Measurements from ENCODE around the gene WDR70. TPM values are rescaled to one million over a fixed set of nuclear protein-coding genes. Genes with fewer than 3 reads are reported as not detected.
"Not testable (repeated sequence)": the region's sequence is repeated elsewhere in the genome, so short reads cannot be mapped to it uniquely, and the experiment has no call there.

WDR70 gene
- total RNA-seq, 1 donor from 2014 or later = 18.7 TPM

- no peak overlapping the region for H3K4me3 ChIP-seq
- H3K4me1 ChIP-seq = no peaks in the 10 kb centered on the region
- H3K9me3 ChIP-seq (replicated peaks) = no peaks in the 10 kb centered on the region
- H3K27me3 ChIP-seq (ENCODE audit: low read depth) = no peaks in the 10 kb centered on the region
- no peak for TF ChIP-seq CTCF (IDR thresholded peaks at IDR 0.05; ENCODE audit: borderline replicate concordance)
- no peak overlapping the region for H3K27ac ChIP-seq (replicated peaks)
- intact Hi-C loops (cut with micrococcal nuclease) = no loop called here
- no peaks in the 10 kb centered on the region for H3K36me3 ChIP-seq
- DNase-seq = no peak
Measured at GRCh38 chr5:37787742-37788141, 408.6 kb downstream of the WDR70 start.

- intact Hi-C loops (cut with micrococcal nuclease) = no loop called here
- H3K27me3 ChIP-seq (ENCODE audit: low read depth) = no peaks in the 10 kb centered on the region
- TF ChIP-seq CTCF (IDR thresholded peaks at IDR 0.05; ENCODE audit: borderline replicate concordance) = no peak
- no peak for DNase-seq
- H3K4me1 ChIP-seq = no peaks in the 10 kb centered on the region
- peaks cover 19% of the 10 kb centered on the region for H3K9me3 ChIP-seq (replicated peaks)
- no peaks in the 10 kb centered on the region for H3K36me3 ChIP-seq
- no peak overlapping the region for H3K4me3 ChIP-seq
- no peak overlapping the region for H3K27ac ChIP-seq (replicated peaks)
Measured at GRCh38 chr5:37789991-37790390, 410.9 kb downstream of the WDR70 start.

GRCh38 chr5:37791321-37791720 lies 412.2 kb downstream of the WDR70 start:
- H3K4me1 ChIP-seq = no peaks in the 10 kb centered on the region
- H3K4me3 ChIP-seq = no peak overlapping the region
- H3K27ac ChIP-seq (replicated peaks) = no peak overlapping the region
- no peak for DNase-seq
- intact Hi-C loops (cut with micrococcal nuclease) = no loop called here
- H3K27me3 ChIP-seq (ENCODE audit: low read depth) = no peaks in the 10 kb centered on the region
- H3K36me3 ChIP-seq = no peaks in the 10 kb centered on the region
- no peak for TF ChIP-seq CTCF (IDR thresholded peaks at IDR 0.05; ENCODE audit: borderline replicate concordance)
- H3K9me3 ChIP-seq (replicated peaks) = peaks cover 32% of the 10 kb centered on the region

GRCh38 chr5:37792975-37793631 lies 414.0 kb downstream of the WDR70 start:
- intact Hi-C loops (cut with micrococcal nuclease) = no loop called here
- Histone ChIP-seq H3K4me3 (no peak overlapping the region), H3K4me1 (no peaks in the 10 kb centered on the region), H3K27ac (replicated peaks) (no peak overlapping the region), H3K9me3 (replicated peaks) (peaks cover 39% of the 10 kb centered on the region), H3K27me3 (ENCODE audit: low read depth) (no peaks in the 10 kb centered on the region), H3K36me3 (no peaks in the 10 kb centered on the region)
- no peak for DNase-seq
- TF ChIP-seq CTCF (IDR thresholded peaks at IDR 0.05; ENCODE audit: borderline replicate concordance) = no peak

GRCh38 chr5:37795292-37795691 lies 416.2 kb downstream of the WDR70 start:
- H3K27ac ChIP-seq (replicated peaks); H3K36me3 ChIP-seq; H3K4me3 ChIP-seq; DNase-seq; intact Hi-C loops (cut with micrococcal nuclease); H3K27me3 ChIP-seq (ENCODE audit: low read depth); H3K4me1 ChIP-seq: not testable (repeated sequence)
- H3K9me3 ChIP-seq (replicated peaks) = peaks cover 42% of the 10 kb centered on the region

- intact Hi-C loops (cut with micrococcal nuclease); H3K4me1 ChIP-seq; DNase-seq; H3K27me3 ChIP-seq (ENCODE audit: low read depth); H3K36me3 ChIP-seq; H3K4me3 ChIP-seq; H3K27ac ChIP-seq (replicated peaks): not testable (repeated sequence)
- peaks cover 42% of the 10 kb centered on the region for H3K9me3 ChIP-seq (replicated peaks)
Measured at GRCh38 chr5:37796435-37796834, 417.3 kb downstream of the WDR70 start.

Measured in left ventricle myocardium inferior (tissue), 1 donor.